HepG2 (cell line): ENCODE measurements around the gene PLIN4. TPM values are rescaled to one million over a fixed set of nuclear protein-coding genes. Genes with fewer than 3 reads are reported as not detected.

Experiments used
- ATAC-seq: fragments of 200-7000 bp; cut with Tn5 transposase; 3 replicates; pipeline ENCODE4 v1.9.1; 2020; ENCODE audit warnings: mild to moderate bottlenecking, moderate library complexity
- BruUV-seq: library from RNA; stranded (reverse); fragments of 400-500 nt; replicated peaks from 2 replicates; lab custom pipeline; 2021; lab: Mats Ljungman, UMichigan
- CTCF ChIA-PET: fragments of 300-600 bp; formaldehyde crosslinking; extraction: SDS; loops from one replicate; lab custom pipeline; 2021; ENCODE audit warnings: low total read pairs, inconsistent platforms, low intra/inter-chr PET ratio; lab: Yijun Ruan, JAX
- POLR2A ChIA-PET: fragments of 350-600 bp; sonication (Branson Sonifier 250); formaldehyde crosslinking; loops from one replicate; lab custom pipeline; 2020; ENCODE audit warnings: antibody characterized with exemption, inconsistent platforms; lab: Yijun Ruan, JAX
- DNase-seq: peaks from one replicate; pipeline ENCODE4 v3.0.0-alpha.2; 2015; ENCODE audit warnings: low spot score
- FAIRE-seq: peaks from 3 replicates; lab custom pipeline; 2011; peaks lifted over from hg19 to GRCh38; lab: Jason Lieb, UNC
- H2AFZ ChIP-seq: one replicate; pipeline ENCODE4 v1.6.1; 2011; ENCODE audit warnings: low read length, inconsistent platforms
- H3K27ac ChIP-seq: fragments of 300-600 bp; 3 replicates; pipeline ENCODE4 v1.8.0; 2011; ENCODE audit warnings: mixed run types, mild to moderate bottlenecking, mixed read lengths, low read length, inconsistent platforms; ENCODE audit not compliant: insufficient read depth; ENCODE audit errors: extremely low read length
- H3K27me3 ChIP-seq, 2 experiments: fragments of 200-600 bp in 1 of 2; 2 replicates in 1 of 2; 3 replicates in 1 of 2; pipeline versions ENCODE4 v1.6.0 to v1.8.0; 2011; ENCODE audit warnings: low read length in 2 of 2, mild to moderate bottlenecking in 2 of 2, moderate library complexity in 2 of 2, inconsistent platforms in 1 of 2; ENCODE audit not compliant: insufficient read depth in 2 of 2, control insufficient read depth in 1 of 2
- H3K36me3 ChIP-seq, 2 experiments: fragments of 200-600 bp in 1 of 2; replicated peaks in 1 of 2; 2 replicates in 1 of 2; 3 replicates in 1 of 2; pipeline versions ENCODE4 v1.5.1 to v1.8.0; 2011; ENCODE audit warnings: low read length in 2 of 2, inconsistent platforms in 1 of 2; ENCODE audit not compliant: insufficient read depth in 2 of 2, control insufficient read depth in 1 of 2
- H3K4me1 ChIP-seq: 2 replicates; pipeline ENCODE4 v1.5.1; 2012; ENCODE audit warnings: low read length, inconsistent platforms; ENCODE audit not compliant: insufficient read depth
- H3K4me2 ChIP-seq: 2 replicates; pipeline ENCODE4 v1.6.0; 2011; ENCODE audit warnings: low read depth, low read length, inconsistent platforms
- H3K4me3 ChIP-seq, 3 experiments: fragments of 200-600 bp in 1 of 3; sonication (generic), shearing (Covaris generic) in 1 of 3; replicated peaks in 1 of 3; 2 replicates each; pipeline ENCODE4 v1.5.1; 2011 to 2016; ENCODE audit warnings: low read length in 3 of 3, inconsistent platforms in 2 of 3, low read depth in 2 of 3, mild to moderate bottlenecking in 2 of 3, control low read depth in 1 of 3, mixed read lengths in 1 of 3; ENCODE audit not compliant: insufficient read depth in 1 of 3
- H3K79me2 ChIP-seq: one replicate; pipeline ENCODE4 v1.6.1; 2011; ENCODE audit warnings: low read length, inconsistent platforms; ENCODE audit not compliant: insufficient read depth
- H3K9ac ChIP-seq: 2 replicates; pipeline ENCODE4 v1.6.0; 2011; ENCODE audit warnings: mild to moderate bottlenecking, low read depth, low read length, inconsistent platforms; ENCODE audit not compliant: insufficient read depth
- H3K9me3 ChIP-seq: 2 replicates; pipeline ENCODE4 v1.5.1; 2012; ENCODE audit warnings: mild to moderate bottlenecking, low read length
- H4K20me1 ChIP-seq: 2 replicates; pipeline ENCODE4 v1.6.0; 2011; ENCODE audit warnings: inconsistent platforms, mild to moderate bottlenecking, low read length, moderate library complexity; ENCODE audit not compliant: insufficient read depth
- CREB1 ChIP-seq, 2 experiments: fragments of 450-650 bp in 1 of 2; IDR thresholded peaks; 2 replicates each; pipeline ENCODE4 v1.6.1; 2016 to 2017; ENCODE audit warnings: control low read depth in 1 of 2, mild to moderate bottlenecking in 1 of 2, missing compliant biosample characterization in 1 of 2, missing genetic modification characterization in 1 of 2
- ETV5 ChIP-seq: IDR thresholded peaks from 2 replicates; pipeline ENCODE4 v1.6.1; 2018; ENCODE audit warnings: missing biosample characterization, missing genetic modification reagents, inconsistent platforms, borderline replicate concordance
- MAFK ChIP-seq, 2 experiments: IDR thresholded peaks in 1 of 2; conservative IDR thresholded peaks in 1 of 2; 2 replicates each; pipeline ENCODE4 v1.6.1; 2011; ENCODE audit warnings: improper control_type of control experiment in 2 of 2, low read length in 2 of 2
- RAD21 ChIP-seq: fragments of 450-650 bp; formaldehyde crosslinking; IDR thresholded peaks from 2 replicates; pipeline ENCODE4 v1.5.0; 2020; ENCODE audit warnings: mild to moderate bottlenecking
- RBFOX2 ChIP-seq: fragments of 200-400 bp; formaldehyde crosslinking; IDR thresholded peaks from 2 replicates; pipeline ENCODE4 v1.6.1; 2017; ENCODE audit warnings: low read depth, mild to moderate bottlenecking, low read length
- SP140L ChIP-seq: sonication (generic); formaldehyde crosslinking; IDR thresholded peaks from 2 replicates; pipeline ENCODE4 v1.4.0; 2020; ENCODE audit warnings: missing genetic modification reagents, borderline replicate concordance
- ZBTB21 ChIP-seq: sonication (generic); formaldehyde crosslinking; IDR thresholded peaks from 2 replicates; pipeline ENCODE4 v1.4.0; 2020; ENCODE audit warnings: missing genetic modification reagents
- ZBTB25 ChIP-seq: IDR thresholded peaks from 2 replicates; pipeline ENCODE4 v1.6.1; 2018; ENCODE audit warnings: missing genetic modification reagents
- ZFP1 ChIP-seq: IDR thresholded peaks from 2 replicates; pipeline ENCODE4 v1.6.1; 2016
- ZHX1 ChIP-seq: sonication (generic); formaldehyde crosslinking; IDR thresholded peaks from 2 replicates; pipeline ENCODE4 v1.8.1; 2022; ENCODE audit warnings: low read depth, mild to moderate bottlenecking, missing genetic modification reagents
- ZNF556 ChIP-seq: sonication (generic); formaldehyde crosslinking; IDR thresholded peaks from 2 replicates; pipeline ENCODE4 v1.4.0; 2020; ENCODE audit warnings: mild to moderate bottlenecking, missing genetic modification reagents, borderline replicate concordance
- ZNF629 ChIP-seq: sonication (generic); formaldehyde crosslinking; conservative IDR thresholded peaks from 2 replicates; pipeline ENCODE4 v1.5.0; 2020; ENCODE audit warnings: missing genetic modification reagents
- ZNF713 ChIP-seq: sonication (generic); formaldehyde crosslinking; IDR thresholded peaks from 2 replicates; pipeline ENCODE4 v1.4.0; 2020; ENCODE audit warnings: mild to moderate bottlenecking, missing genetic modification reagents
- WGBS: methylation state at CpG from one replicate; pipeline ENCODE4 v1.1.6; 2017; ENCODE audit warnings: low lambda C conversion rate; 5-methylcytosine and 5-hydroxymethylcytosine counted together
- in situ Hi-C: cut with HindIII; loops from 2 replicates; pipeline ENCODE4 v1.10.0; 2017; ENCODE audit warnings: low pct_unique_long_range_greater_than_20kb; ENCODE audit not compliant: extremely low pct_ligation_motif_present
- intact Hi-C: fragments of 100-400 bp; cut with micrococcal nuclease; formaldehyde crosslinking; loops from one replicate; pipeline ENCODE4 v1.10.0; 2022; ENCODE audit not compliant: unreplicated experiment
- polyA plus RNA-seq, 8 experiments: library from polyadenylated mRNA; depleted of rRNA in 3 of 8; stranded (reverse) in 7 of 8; unstranded in 1 of 8; fragments of >200 nt; fragmentation: Illumina TruSeq in 4 of 8; extraction: Trizol in 4 of 8; gene quantifications; 2 replicates each; pipeline versions ENCODE4 v1.2.1 to v1.2.3, GENCODE V29; 2011 to 2016; ENCODE audit warnings: low read depth in 4 of 8, missing spikeins in 1 of 8, mixed read lengths in 1 of 8; ENCODE audit not compliant: insufficient read depth in 1 of 8
- total RNA-seq, 5 experiments: library from RNA; depleted of rRNA; stranded (reverse); fragments of >200 nt; fragmentation: Illumina TruSeq; extraction: Trizol; gene quantifications; 2 replicates each; pipeline ENCODE4 v1.2.3, GENCODE V29; 2016; ENCODE audit warnings: low read depth in 1 of 5

The PLIN4 gene
- total and polyA plus RNA-seq, 2 of the 13 experiments (the other 11 are each of a cell fraction or from before 2014, with no cell fraction given): 1.1 to 1.3 TPM

- H3K4me1 ChIP-seq: no peaks in the 10 kb centered on the region
- POLR2A ChIA-PET: no interaction called here
- ATAC-seq (no peak), DNase-seq (no peak), FAIRE-seq (no peak)
- BruUV-seq: no TSS peak
- in situ Hi-C loops (no loop called here), intact Hi-C loops (no loop called here)
- H2AFZ ChIP-seq: no peak overlapping the region
- no peaks in the 10 kb centered on the region for H3K27me3 ChIP-seq
- H3K4me2 ChIP-seq: no peak overlapping the region
- TF ChIP-seq ZFP1: no peak
- peak; percentile 46; the same call in 1 of the 2 replicates for TF ChIP-seq RBFOX2
- TF ChIP-seq ZHX1 (CRISPR knock-in tag): no peak
- H3K27ac ChIP-seq: no peak overlapping the region
- H3K9me3 ChIP-seq: no peaks in the 10 kb centered on the region
- H3K4me3 ChIP-seq: no peak overlapping the region
- H3K9ac ChIP-seq: no peak overlapping the region
- CTCF ChIA-PET: no interaction called here
- H3K36me3 ChIP-seq: peaks cover 11 to 31% of the 10 kb centered on the region in 2 experiments; a peak in 4 of 5 replicates
- H4K20me1 ChIP-seq: no peaks in the 10 kb centered on the region
- 94% methylated on average over 15 of the region's 25 CpGs for WGBS
- no peaks in the 10 kb centered on the region for H3K79me2 ChIP-seq
Measured at GRCh38 chr19:4501691-4502090, 16.6 kb downstream of the PLIN4 start.

GRCh38 chr19:4500841-4501591 is 17.3 kb downstream of the PLIN4 start:
- FAIRE-seq (no peak), ATAC-seq (no peak), DNase-seq (no peak)
- in situ Hi-C loops: no loop called here
- H3K9ac ChIP-seq: no peak overlapping the region
- H3K4me3 ChIP-seq: no peak overlapping the region
- H3K27me3 ChIP-seq: no peaks in the 10 kb centered on the region
- no TSS peak for BruUV-seq
- H3K36me3 ChIP-seq: peaks cover 12 to 36% of the 10 kb centered on the region in 2 experiments; a peak in 4 of 5 replicates
- no peak overlapping the region for H3K4me2 ChIP-seq
- H4K20me1 ChIP-seq: no peaks in the 10 kb centered on the region
- H2AFZ ChIP-seq: no peak overlapping the region
- CTCF ChIA-PET: no interaction called here
- H3K27ac ChIP-seq: no peak overlapping the region
- no peaks in the 10 kb centered on the region for H3K9me3 ChIP-seq
- POLR2A ChIA-PET: interaction anchor here (0.6 kb wide), 1 partner anchor 46 kb away, joined by 3 read pairs; no protein-coding TSS in a partner anchor
- intact Hi-C loops: no loop called here
- no peaks in the 10 kb centered on the region for H3K4me1 ChIP-seq
- no peaks in the 10 kb centered on the region for H3K79me2 ChIP-seq
- WGBS: over 99% methylated on average over 21 of the region's 29 CpGs
- TF ChIP-seq RAD21 (CRISPR knock-in tag): no peak
- TF ChIP-seq ZNF629 (CRISPR knock-in tag): no peak
- no peak for TF ChIP-seq ZBTB25 (CRISPR knock-in tag)
- TF ChIP-seq ZNF556 (CRISPR knock-in tag): no peak
- no peak for TF ChIP-seq ZBTB21
- TF ChIP-seq ZNF713 (CRISPR knock-in tag): no peak
- TF ChIP-seq CREB1 (IDR thresholded peaks at IDR 0.05): no peak
- TF ChIP-seq CREB1 (CRISPR knock-in tag; IDR thresholded peaks at IDR 0.05): no peak
- TF ChIP-seq MAFK (conservative IDR thresholded peaks at IDR 0.05 in 1 of 2, IDR thresholded peaks at IDR 0.05 in 1 of 2; ENCODE audit: low read length in 2 of 2): no peak
- no peak for TF ChIP-seq SP140L (CRISPR knock-in tag)
- no peak for TF ChIP-seq ETV5 (CRISPR knock-in tag)
